Activated naive CD4-positive, alpha-beta T cell treated with anti-CD3 and anti-CD28 coated beads for 36 hours (primary cell): ENCODE results near the gene SRRM2. TPM values are rescaled to one million over a fixed set of nuclear protein-coding genes. Genes with fewer than 3 reads are reported as not detected.

Source experiments
- CTCF ChIA-PET: fragments of 350-600 bp; sonication (Branson Sonifier 250); formaldehyde crosslinking; loops from one replicate; lab custom pipeline; 2021; ENCODE audit warnings: antibody characterized with exemption; lab: Charles Lee
- DNase-seq: peaks from one replicate; pipeline ENCODE4 v3.0.0-alpha.2; 2020
- H3K27ac Mint-ChIP-seq: one replicate; pipeline ENCODE4 v1.8.0; 2021; ENCODE audit warnings: mild to moderate bottlenecking, mixed read lengths
- H3K27me3 Mint-ChIP-seq: one replicate; pipeline ENCODE4 v1.8.0; 2021; ENCODE audit warnings: low read depth, mixed read lengths
- H3K36me3 Mint-ChIP-seq: one replicate; pipeline ENCODE4 v1.8.0; 2021; ENCODE audit warnings: low read depth, mixed read lengths
- H3K4me1 Mint-ChIP-seq: one replicate; pipeline ENCODE4 v1.8.0; 2021; ENCODE audit warnings: low read depth, mixed read lengths
- H3K4me3 Mint-ChIP-seq: one replicate; pipeline ENCODE4 v1.8.0; 2021; ENCODE audit warnings: mild to moderate bottlenecking, moderate library complexity, mixed read lengths
- H3K9me3 Mint-ChIP-seq: one replicate; pipeline ENCODE4 v1.8.0; 2021; ENCODE audit warnings: mixed read lengths
- intact Hi-C: fragments of 100-400 bp; cut with micrococcal nuclease; formaldehyde crosslinking; loops from one replicate; pipeline ENCODE4 v1.15.1; 2023
- total RNA-seq, 2 experiments: library from RNA; stranded (reverse); gene quantifications; one replicate each; pipeline ENCODE4 v1.2.3, GENCODE V29; 2021

SRRM2 gene
- total RNA-seq, 2 experiments from 2014 or later, result 607 to 649 TPM

DNA sequence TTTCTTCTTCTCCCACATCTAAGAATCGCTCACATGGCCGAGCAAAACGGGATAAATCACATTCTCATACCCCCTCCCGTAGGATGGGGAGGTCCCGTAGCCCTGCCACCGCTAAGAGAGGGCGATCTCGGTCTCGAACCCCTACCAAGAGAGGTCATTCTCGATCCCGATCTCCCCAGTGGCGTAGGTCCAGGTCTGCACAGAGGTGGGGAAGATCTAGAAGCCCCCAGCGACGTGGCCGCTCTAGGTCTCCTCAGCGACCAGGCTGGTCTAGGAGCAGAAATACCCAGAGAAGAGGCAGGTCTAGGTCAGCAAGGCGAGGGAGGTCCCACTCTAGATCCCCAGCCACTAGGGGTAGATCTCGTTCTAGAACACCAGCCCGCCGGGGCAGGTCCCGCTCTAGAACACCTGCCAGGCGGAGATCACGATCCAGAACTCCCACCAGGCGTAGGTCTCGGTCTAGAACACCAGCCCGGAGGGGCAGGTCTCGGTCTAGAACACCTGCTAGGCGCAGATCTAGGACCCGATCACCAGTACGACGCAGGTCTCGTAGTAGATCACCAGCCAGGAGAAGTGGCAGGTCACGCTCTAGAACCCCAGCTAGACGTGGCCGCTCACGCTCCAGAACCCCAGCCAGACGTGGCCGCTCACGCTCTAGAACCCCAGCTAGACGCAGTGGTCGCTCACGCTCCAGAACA, 9.6 kb downstream of the SRRM2 start:
- Mint-ChIP-seq H3K27ac (no peak overlapping the region), H3K4me3 (no peak overlapping the region), H3K27me3 (no peaks in the 10 kb centered on the region)

DNA sequence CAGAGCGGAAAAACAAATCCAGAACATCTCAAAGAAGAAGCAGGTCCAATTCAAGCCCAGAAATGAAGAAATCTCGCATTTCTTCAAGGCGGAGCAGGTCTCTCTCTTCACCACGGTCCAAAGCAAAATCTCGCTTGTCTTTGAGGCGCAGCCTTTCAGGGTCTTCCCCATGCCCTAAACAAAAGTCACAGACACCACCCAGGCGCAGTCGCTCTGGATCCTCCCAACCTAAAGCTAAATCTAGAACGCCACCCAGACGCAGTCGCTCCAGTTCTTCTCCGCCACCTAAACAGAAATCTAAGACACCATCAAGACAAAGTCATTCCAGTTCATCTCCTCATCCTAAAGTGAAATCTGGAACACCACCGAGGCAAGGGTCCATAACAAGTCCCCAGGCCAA, 10.3 kb downstream of the SRRM2 start:
- Mint-ChIP-seq H3K27ac (no peak overlapping the region), H3K9me3 (no peaks in the 10 kb centered on the region), H3K27me3 (no peaks in the 10 kb centered on the region), H3K4me1 (peaks cover 20% of the 10 kb centered on the region), H3K36me3 (peaks cover 90% of the 10 kb centered on the region), H3K4me3 (no peak overlapping the region)
- DNase-seq, result no peak
- intact Hi-C loops, result no loop called here
- CTCF ChIA-PET, result interaction anchor here (0.6 kb wide), 1 partner anchor 27 kb away, joined by 5 read pairs; no protein-coding TSS in a partner anchor

More for the DNA sequence above, 9.6 kb downstream of the SRRM2 start:
- no peaks in the 10 kb centered on the region for H3K9me3 Mint-ChIP-seq
- peaks cover 91% of the 10 kb centered on the region for H3K36me3 Mint-ChIP-seq
- H3K4me1 Mint-ChIP-seq, result peaks cover 23% of the 10 kb centered on the region
- DNase-seq, result no peak
- CTCF ChIA-PET, result no interaction called here
- intact Hi-C loops, result no loop called here

DNA sequence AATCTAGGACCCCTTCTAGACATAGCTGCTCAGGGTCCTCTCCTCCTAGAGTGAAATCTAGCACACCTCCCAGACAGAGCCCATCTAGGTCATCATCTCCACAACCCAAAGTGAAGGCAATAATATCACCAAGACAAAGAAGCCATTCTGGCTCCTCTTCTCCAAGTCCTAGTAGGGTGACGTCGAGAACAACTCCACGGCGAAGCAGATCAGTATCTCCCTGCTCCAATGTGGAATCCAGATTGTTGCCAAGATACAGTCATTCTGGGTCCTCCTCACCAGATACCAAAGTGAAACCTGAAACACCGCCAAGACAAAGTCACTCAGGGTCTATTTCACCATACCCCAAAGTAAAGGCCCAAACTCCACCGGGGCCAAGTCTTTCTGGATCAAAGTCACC, 10.7 kb downstream of the SRRM2 start:
- Mint-ChIP-seq H3K9me3 (no peaks in the 10 kb centered on the region), H3K27ac (peak overlapping the region; percentile 22), H3K27me3 (no peaks in the 10 kb centered on the region), H3K4me3 (no peak overlapping the region), H3K36me3 (peaks cover 90% of the 10 kb centered on the region), H3K4me1 (peaks cover 20% of the 10 kb centered on the region)
- CTCF ChIA-PET, result interaction anchor here (0.6 kb wide), 1 partner anchor 27 kb away, joined by 5 read pairs; no protein-coding TSS in a partner anchor
- no peak for DNase-seq
- intact Hi-C loops, result no loop called here

DNA sequence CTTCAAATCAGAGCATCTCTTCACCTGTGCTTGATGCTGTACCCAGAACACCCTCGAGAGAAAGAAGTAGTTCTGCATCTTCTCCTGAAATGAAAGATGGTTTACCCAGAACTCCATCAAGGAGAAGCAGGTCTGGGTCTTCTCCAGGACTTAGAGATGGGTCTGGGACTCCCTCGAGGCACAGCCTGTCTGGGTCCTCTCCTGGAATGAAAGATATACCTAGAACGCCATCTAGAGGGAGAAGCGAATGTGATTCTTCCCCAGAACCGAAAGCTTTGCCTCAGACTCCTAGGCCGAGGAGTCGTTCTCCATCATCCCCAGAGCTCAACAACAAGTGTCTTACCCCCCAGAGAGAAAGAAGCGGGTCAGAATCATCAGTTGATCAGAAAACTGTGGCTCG, 12.3 kb downstream of the SRRM2 start:
- no peaks in the 10 kb centered on the region for H3K9me3 Mint-ChIP-seq
- peaks cover 90% of the 10 kb centered on the region for H3K36me3 Mint-ChIP-seq
- CTCF ChIA-PET, result interaction anchor here (0.5 kb wide), 1 partner anchor 126 kb away, joined by 3 read pairs; no protein-coding TSS in a partner anchor
- peaks cover 14% of the 10 kb centered on the region for H3K4me1 Mint-ChIP-seq
- H3K27me3 Mint-ChIP-seq, result no peaks in the 10 kb centered on the region
- no peak for DNase-seq
- H3K4me3 Mint-ChIP-seq, result no peak overlapping the region
- intact Hi-C loops, result no loop called here
- no peak overlapping the region for H3K27ac Mint-ChIP-seq

DNA sequence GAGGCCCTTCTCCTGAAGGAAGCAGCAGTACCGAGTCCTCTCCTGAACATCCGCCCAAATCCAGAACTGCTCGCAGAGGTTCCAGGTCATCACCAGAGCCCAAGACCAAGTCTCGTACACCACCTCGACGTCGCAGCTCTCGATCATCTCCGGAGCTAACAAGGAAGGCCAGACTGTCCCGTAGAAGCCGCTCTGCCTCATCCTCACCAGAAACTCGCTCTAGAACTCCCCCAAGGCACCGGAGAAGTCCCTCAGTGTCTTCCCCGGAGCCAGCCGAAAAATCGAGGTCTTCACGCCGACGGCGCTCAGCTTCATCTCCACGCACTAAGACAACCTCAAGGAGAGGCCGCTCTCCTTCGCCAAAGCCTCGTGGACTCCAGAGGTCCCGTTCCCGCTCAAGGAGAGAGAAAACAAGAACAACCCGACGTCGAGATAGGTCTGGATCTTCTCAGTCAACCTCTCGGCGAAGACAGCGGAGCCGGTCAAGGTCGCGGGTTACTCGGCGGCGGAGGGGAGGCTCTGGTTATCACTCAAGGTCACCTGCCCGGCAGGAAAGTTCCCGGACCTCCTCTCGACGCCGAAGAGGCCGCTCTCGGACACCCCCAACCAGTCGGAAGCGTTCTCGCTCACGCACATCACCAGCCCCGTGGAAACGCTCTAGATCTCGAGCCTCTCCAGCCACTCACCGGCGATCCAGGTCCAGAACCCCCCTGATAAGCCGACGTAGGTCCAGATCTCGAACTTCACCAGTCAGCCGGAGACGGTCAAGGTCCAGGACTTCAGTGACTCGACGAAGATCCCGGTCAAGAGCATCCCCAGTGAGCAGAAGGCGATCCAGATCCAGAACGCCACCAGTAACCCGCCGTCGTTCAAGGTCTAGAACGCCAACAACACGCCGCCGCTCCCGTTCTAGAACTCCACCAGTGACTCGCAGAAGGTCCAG, 13.3 kb downstream of the SRRM2 start:
- H3K27ac Mint-ChIP-seq, result no peak overlapping the region
- CTCF ChIA-PET, result no interaction called here
- no peaks in the 10 kb centered on the region for H3K27me3 Mint-ChIP-seq
- H3K4me3 Mint-ChIP-seq, result no peak overlapping the region
- intact Hi-C loops, result no loop called here
- H3K36me3 Mint-ChIP-seq, result peaks cover 88% of the 10 kb centered on the region
- H3K9me3 Mint-ChIP-seq, result no peaks in the 10 kb centered on the region
- no peak for DNase-seq
- H3K4me1 Mint-ChIP-seq, result peaks cover 10% of the 10 kb centered on the region

DNA sequence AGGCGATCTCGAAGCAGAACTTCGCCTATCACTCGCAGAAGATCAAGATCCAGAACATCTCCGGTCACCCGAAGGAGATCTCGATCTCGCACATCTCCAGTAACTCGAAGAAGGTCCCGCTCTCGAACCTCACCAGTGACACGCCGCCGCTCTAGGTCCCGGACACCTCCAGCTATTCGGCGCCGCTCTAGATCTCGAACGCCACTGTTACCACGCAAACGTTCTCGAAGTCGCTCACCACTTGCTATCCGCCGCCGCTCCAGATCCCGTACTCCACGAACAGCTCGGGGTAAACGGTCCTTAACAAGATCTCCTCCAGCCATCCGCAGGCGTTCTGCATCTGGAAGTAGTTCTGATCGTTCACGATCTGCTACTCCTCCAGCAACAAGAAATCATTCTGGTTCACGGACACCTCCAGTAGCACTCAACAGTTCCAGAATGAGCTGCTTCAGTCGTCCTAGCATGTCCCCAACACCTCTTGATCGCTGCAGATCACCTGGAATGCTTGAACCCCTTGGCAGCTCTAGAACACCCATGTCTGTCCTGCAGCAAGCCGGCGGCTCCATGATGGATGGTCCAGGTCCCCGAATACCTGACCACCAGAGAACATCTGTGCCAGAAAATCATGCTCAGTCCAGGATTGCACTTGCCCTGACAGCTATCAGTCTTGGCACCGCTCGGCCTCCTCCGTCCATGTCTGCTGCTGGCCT, 14.1 kb downstream of the SRRM2 start:
- CTCF ChIA-PET, result no interaction called here
- Mint-ChIP-seq H3K27ac (no peak overlapping the region), H3K4me3 (no peak overlapping the region), H3K27me3 (no peaks in the 10 kb centered on the region), H3K4me1 (peaks cover 12% of the 10 kb centered on the region), H3K36me3 (peaks cover 79% of the 10 kb centered on the region), H3K9me3 (no peaks in the 10 kb centered on the region)
- intact Hi-C loops, result no loop called here
- no peak for DNase-seq

DNA sequence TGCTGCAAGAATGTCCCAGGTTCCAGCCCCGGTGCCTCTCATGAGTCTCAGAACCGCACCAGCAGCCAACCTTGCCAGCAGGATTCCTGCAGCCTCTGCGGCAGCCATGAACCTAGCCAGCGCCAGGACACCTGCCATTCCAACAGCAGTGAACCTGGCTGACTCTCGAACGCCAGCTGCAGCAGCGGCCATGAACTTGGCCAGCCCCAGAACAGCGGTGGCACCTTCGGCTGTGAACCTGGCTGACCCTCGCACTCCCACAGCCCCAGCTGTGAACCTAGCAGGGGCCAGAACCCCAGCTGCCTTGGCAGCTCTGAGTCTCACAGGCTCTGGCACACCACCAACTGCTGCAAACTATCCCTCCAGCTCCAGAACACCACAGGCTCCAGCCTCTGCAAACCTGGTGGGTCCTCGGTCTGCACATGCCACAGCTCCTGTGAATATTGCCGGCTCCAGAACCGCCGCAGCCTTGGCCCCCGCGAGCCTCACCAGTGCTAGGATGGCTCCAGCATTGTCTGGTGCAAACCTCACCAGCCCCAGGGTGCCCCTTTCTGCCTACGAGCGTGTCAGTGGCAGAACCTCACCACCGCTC, 14.8 kb downstream of the SRRM2 start:
- H3K27ac Mint-ChIP-seq, result no peak overlapping the region
- CTCF ChIA-PET, result no interaction called here
- no peak overlapping the region for H3K4me3 Mint-ChIP-seq
- no peaks in the 10 kb centered on the region for H3K27me3 Mint-ChIP-seq
- no peaks in the 10 kb centered on the region for H3K9me3 Mint-ChIP-seq
- intact Hi-C loops, result no loop called here
- peaks cover 75% of the 10 kb centered on the region for H3K36me3 Mint-ChIP-seq
- H3K4me1 Mint-ChIP-seq, result peaks cover 12% of the 10 kb centered on the region
- no peak for DNase-seq

DNA sequence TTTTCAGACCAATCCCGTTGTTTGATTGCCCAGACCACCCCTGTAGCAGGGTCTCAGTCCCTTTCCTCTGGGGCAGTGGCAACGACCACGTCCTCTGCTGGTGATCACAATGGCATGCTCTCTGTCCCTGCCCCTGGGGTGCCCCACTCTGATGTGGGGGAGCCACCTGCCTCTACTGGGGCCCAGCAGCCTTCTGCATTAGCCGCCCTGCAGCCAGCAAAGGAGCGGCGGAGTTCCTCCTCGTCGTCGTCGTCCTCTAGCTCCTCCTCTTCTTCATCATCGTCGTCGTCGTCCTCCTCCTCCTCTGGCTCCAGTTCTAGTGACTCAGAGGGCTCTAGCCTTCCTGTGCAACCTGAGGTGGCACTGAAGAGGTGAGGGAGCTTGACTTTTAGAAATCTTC, 15.5 kb downstream of the SRRM2 start:
- Mint-ChIP-seq H3K36me3 (peaks cover 72% of the 10 kb centered on the region), H3K4me1 (peaks cover 15% of the 10 kb centered on the region), H3K27me3 (no peaks in the 10 kb centered on the region), H3K4me3 (no peak overlapping the region), H3K9me3 (no peaks in the 10 kb centered on the region), H3K27ac (no peak overlapping the region)
- CTCF ChIA-PET, result no interaction called here
- no peak for DNase-seq
- intact Hi-C loops, result no loop called here

DNA sequence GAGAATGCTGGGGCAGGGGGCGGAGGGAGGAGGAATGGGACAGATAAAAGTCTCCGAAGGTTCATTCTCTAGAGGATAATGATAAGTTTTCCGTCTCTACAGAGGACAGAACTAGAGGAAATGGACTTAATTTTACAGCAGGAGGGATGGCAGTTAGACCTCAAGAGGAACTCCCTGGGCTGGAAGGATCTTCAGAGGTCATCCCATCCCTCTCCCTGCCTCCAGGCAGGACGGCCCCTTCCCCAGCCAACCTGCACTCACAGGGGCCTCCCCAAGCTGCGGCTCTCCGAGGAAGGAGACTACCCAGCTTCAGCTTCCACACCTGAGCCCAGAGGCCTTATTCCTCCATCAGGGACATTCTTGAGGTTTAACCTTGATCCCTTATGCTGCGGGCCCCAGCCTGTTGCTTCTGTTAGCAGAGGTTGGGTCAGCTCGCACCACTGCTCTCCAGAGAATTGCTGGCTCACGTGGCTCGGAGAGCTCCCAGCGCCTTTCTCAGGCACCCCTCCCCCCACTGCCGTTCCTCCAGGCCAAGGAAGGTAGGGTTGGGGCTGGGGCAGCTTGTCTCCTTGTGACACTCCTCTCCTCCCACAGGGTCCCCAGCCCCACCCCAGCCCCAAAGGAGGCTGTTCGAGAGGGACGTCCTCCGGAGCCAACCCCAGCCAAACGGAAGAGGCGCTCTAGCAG, 16.1 kb downstream of the SRRM2 start:
- peaks cover 16% of the 10 kb centered on the region for H3K4me1 Mint-ChIP-seq
- CTCF ChIA-PET, result no interaction called here
- no peak for DNase-seq
- H3K27ac Mint-ChIP-seq, result no peak overlapping the region
- H3K27me3 Mint-ChIP-seq, result no peaks in the 10 kb centered on the region
- no peaks in the 10 kb centered on the region for H3K9me3 Mint-ChIP-seq
- intact Hi-C loops, result no loop called here
- H3K4me3 Mint-ChIP-seq, result no peak overlapping the region
- H3K36me3 Mint-ChIP-seq, result peaks cover 67% of the 10 kb centered on the region

DNA sequence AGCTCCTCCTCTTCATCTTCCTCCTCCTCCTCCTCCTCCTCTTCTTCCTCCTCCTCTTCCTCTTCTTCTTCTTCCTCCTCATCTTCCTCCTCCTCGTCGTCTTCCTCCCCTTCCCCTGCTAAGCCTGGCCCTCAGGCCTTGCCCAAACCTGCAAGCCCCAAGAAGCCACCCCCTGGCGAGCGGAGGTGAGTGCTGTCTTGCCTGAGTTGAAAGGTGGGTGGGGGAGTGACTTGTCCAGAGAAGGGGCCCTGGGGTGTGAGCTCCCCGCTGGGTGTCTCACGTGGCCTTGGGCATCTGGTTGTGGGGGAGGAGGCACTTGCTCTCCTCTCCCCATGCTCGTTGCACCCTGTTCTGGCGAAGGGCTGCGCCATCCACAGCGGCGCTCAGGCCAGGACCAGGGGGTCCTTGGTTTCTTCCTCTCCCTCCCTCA, 16.7 kb downstream of the SRRM2 start:
- Mint-ChIP-seq H3K9me3 (no peaks in the 10 kb centered on the region), H3K27me3 (no peaks in the 10 kb centered on the region), H3K4me1 (peaks cover 16% of the 10 kb centered on the region), H3K36me3 (peaks cover 62% of the 10 kb centered on the region), H3K27ac (peak overlapping the region; percentile 18), H3K4me3 (no peak overlapping the region)
- no peak for DNase-seq
- CTCF ChIA-PET, result no interaction called here
- intact Hi-C loops, result no loop called here

DNA sequence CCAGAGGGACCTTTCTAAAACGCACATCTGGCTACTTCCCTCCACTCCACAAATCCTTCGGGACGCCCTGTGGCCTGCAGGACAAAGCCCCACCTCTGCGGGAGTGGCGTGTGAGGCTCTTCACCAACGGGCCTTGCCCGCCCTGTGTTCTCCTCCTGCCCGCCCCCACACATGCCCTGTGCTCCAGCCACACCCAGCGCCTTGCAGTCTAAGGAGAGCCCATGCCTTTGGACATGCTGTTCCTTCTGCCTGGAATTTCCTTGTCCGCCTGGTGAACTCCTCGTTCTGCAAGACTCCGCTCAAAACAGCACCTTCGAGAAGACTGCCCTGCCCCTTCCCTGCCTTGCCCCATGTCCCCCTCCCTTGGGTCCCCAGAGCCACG, 17.2 kb downstream of the SRRM2 start:
- no peak overlapping the region for H3K27ac Mint-ChIP-seq
- CTCF ChIA-PET, result no interaction called here
- no peaks in the 10 kb centered on the region for H3K27me3 Mint-ChIP-seq
- H3K4me1 Mint-ChIP-seq, result peaks cover 17% of the 10 kb centered on the region
- no peak for DNase-seq
- no peak overlapping the region for H3K4me3 Mint-ChIP-seq
- H3K36me3 Mint-ChIP-seq, result peaks cover 59% of the 10 kb centered on the region
- intact Hi-C loops, result no loop called here
- no peaks in the 10 kb centered on the region for H3K9me3 Mint-ChIP-seq
